22Rv1 (cell line): Measurements from ENCODE around the gene PPP1CB.

Source experiments
- ZFX ChIP-seq: fragments of 450-650 bp; IDR thresholded peaks from 2 replicates; pipeline ENCODE4 v1.6.1; 2017; ENCODE audit warnings: antibody characterized with exemption, borderline replicate concordance
- TF ChIP-seq, protein P1 (sequence below): fragments of 450-650 bp; IDR thresholded peaks from 2 replicates; pipeline ENCODE4 v1.5.1; 2017; ENCODE audit warnings: mild to moderate bottlenecking

DNA sequence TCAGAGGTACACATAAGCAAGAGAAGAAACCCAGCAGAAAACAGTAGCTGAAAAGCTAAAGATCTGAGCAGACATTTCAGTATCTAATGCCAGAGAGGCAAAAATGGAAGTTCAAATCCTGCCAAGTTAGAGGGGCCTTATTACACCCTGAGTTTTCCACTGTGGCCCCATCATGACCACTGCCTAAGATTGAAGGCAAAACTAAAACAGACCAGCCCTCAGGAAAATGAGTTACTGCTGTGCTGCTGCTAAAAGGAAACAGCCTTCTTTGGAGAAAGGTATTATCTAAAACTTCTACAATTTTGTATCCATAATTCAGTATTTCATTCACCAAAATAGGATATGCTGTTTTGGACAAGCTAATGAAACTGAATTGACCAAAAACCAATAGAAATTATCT lies 16.8 kb downstream of the PPP1CB start:
- TF ChIP-seq, protein P1, sequence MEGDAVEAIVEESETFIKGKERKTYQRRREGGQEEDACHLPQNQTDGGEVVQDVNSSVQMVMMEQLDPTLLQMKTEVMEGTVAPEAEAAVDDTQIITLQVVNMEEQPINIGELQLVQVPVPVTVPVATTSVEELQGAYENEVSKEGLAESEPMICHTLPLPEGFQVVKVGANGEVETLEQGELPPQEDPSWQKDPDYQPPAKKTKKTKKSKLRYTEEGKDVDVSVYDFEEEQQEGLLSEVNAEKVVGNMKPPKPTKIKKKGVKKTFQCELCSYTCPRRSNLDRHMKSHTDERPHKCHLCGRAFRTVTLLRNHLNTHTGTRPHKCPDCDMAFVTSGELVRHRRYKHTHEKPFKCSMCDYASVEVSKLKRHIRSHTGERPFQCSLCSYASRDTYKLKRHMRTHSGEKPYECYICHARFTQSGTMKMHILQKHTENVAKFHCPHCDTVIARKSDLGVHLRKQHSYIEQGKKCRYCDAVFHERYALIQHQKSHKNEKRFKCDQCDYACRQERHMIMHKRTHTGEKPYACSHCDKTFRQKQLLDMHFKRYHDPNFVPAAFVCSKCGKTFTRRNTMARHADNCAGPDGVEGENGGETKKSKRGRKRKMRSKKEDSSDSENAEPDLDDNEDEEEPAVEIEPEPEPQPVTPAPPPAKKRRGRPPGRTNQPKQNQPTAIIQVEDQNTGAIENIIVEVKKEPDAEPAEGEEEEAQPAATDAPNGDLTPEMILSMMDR: no peak
- no peak for TF ChIP-seq ZFX
